GM19328 (cell line): Measurements from ENCODE around the gene IL15RA.
"Not testable (repeated sequence)": the region's sequence is repeated elsewhere in the genome, so short reads cannot be mapped to it uniquely, and the experiment has no call there.

Source experiments
- ATAC-seq: cut with Tn5 transposase; IDR thresholded peaks from one replicate; pipeline ENCODE4 v1.9.1; 2021; ENCODE audit warnings: mild to moderate bottlenecking, moderate library complexity; ENCODE audit not compliant: unreplicated experiment

The IL15RA gene

GRCh38 chr10:5951721-5952407, 25.5 kb downstream of the IL15RA start:
- ATAC-seq = no peak

DNA sequence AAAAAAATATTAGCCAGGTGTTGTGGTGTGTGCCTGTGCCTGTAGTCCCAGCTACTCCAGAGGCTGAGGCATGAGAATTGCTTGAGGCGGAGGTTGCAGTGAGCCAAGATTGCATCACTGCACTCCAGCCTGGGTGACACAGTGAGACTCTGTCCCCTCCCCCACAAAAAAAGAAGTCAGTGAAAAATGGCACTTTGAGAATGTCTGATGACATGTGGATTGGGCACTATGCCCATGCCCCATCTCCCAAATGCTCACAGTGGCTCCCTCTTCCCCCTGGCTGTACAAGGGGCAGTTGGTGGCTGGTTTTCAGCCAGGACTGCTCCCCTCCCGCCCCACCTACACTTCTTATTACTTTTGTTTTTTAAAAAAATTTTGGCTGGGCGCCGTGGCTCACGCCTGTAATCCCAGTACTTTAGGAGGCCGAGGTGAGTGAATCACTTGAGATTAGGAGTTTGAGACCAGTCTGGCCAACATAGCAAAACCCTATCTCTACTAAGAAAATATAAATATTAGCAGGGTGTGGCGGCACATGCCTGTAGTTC, 26.1 kb downstream of the IL15RA start:
- no peak for ATAC-seq

DNA sequence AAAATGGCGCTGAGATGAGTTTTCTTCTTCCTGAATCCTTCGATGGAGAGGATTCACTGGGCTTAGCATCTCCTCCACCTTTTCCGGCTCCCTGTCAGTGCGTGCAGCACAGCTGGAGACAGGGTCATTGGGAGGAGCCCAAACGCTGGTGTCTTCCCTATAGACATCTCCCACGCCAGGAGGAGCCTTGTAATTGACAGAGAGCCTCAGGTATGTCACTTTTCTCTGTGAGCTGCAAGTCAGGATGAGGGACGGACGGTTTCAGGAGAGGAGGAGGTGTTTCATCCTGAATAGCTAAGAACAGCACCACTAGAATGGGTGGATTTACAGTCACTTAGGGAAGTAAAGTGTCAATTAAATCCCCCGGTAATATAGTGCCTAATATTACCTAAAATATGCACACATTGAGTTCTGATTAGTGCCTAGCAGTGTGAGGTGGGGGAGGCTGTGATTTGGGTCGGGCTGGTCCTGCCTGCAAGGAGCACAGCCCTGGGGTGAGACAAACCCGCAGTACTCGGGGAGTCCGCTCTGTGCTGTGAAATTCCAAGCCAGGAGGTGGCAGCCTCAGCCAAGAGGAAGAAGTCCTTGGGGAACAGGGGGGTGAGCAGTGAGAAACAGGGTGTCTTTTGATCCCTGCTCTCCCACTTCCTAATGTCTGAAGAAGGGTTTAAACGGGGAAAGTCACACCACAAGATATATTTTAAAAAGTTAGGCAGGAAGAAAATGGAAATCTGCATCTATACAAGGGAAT, 28.2 kb downstream of the IL15RA start:
- ATAC-seq = no peak

- ATAC-seq = no peak
These were observed 29.1 kb downstream of the IL15RA start for GRCh38 chr10:5948208-5948585.

DNA sequence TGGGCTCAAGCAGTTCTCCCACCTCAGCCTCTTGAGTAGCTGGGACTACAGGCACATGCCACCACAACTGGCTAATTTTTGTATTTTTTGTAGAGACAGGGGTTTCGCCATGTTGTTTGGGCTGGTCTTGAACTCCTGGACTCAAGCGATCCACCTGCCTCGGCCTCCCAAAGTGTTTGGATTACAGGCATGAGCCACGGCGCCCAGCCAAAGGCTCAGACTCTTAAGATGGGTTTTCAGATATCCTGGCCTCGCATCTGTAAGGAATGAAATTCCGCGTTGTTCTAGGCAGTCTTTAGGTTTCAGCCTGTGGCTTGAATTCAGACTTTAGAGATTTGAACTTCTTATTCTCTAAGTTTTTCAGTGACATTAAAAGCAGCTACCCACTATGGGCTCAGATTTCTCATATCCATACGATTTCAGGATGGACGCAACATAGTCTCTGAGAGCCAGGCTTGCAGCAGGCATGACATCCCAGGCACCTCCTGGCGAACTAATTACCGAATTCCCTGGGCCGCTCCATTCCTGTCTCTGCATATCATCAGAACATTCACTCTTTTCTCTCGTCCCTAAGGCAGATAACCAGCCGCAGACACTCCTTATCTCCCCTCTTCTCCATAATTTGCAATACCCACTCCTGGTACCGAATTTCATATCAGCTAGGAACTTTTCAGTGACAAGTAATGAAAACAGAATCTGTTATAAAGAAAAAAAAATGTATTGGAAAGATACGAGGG, 29.7 kb downstream of the IL15RA start:
- no peak for ATAC-seq

DNA sequence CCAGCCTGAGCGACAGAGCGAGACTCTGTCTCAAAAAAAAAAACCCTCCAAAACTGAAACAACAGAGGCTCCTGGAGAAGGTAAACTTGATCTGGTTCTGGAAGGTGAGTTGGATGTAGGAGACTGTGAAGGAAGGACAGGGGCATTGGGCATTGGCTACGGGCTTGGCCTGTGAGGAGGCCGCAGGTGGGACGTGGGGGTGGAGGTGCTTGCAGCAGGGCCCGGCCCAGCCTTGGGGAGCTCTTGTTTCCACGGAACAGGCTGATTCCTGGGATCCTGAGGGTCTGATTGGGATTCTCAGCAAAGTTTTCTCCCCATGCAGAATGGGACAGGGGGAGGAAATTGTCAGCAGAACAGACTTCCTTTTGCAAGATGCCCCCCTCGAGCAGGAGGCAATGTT, 30.6 kb downstream of the IL15RA start:
- no peak for ATAC-seq

DNA sequence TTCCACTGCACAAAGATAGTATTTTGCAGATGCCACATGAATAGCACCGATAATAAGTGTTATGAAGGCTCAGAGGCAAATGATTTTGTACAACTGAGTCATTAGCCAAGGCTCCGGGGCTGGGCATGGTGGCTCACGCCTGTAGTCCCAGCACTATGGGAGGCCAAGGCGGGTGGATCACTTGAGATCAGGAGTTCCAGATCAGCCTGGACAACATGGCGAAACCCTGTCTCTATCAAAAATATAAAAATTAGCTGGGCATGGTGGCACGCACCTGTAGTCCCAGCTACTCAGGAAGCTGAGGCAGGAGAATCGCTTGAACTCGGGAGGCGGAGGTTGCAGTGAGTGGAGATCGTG, 30.9 kb downstream of the IL15RA start:
- not testable (repeated sequence) for ATAC-seq

- no peak for ATAC-seq
These were observed 31.6 kb downstream of the IL15RA start for GRCh38 chr10:5945561-5946418.

GRCh38 chr10:5945190-5945509, 32.2 kb downstream of the IL15RA start:
- ATAC-seq = no peak

- ATAC-seq = no peak
These were observed 32.8 kb downstream of the IL15RA start for GRCh38 chr10:5944389-5945189.

- no peak for ATAC-seq
These were observed 33.8 kb downstream of the IL15RA start for GRCh38 chr10:5943536-5943935.

- no peak for ATAC-seq
These were observed 34.9 kb downstream of the IL15RA start for GRCh38 chr10:5942474-5942873.

DNA sequence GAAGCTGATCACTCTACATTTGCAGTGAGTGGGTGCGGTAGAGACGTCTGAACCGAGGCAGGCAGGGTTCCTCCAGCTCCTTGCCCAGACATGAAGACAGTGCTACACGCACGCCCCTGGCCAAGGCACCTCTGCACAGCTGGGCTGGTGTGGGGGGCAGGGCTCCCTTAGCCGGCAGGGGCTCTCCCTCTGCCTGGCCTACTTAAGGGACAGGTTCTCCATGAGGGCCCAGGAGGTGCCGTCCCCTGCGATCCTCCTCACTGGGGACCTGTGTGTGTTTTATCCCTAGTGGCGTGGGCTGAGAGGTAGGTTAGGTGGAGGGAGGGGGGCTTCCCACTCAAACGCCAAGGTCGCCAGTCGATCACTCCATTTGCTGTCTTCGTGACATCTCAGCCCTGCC, 35.3 kb downstream of the IL15RA start:
- ATAC-seq = no peak

DNA sequence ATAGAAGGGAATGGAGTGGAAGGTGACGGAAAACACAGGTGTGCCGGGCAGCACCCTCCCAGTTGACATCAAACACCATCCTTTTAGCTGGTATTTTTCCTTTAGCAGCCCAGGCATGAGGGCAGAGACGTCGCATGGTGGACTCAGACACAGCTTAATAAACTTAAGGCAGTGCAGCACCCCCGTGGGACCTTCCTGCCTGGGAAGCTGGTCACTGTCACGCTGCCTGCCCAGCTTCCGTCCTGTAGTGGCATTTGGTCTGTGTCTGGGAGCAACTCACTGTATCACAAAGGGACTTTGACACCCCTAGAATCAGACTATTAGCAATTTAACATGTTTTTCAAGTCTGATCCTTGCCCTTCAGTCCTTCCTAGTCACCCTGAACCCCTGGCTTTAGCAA, 35.8 kb downstream of the IL15RA start:
- no peak for ATAC-seq

DNA sequence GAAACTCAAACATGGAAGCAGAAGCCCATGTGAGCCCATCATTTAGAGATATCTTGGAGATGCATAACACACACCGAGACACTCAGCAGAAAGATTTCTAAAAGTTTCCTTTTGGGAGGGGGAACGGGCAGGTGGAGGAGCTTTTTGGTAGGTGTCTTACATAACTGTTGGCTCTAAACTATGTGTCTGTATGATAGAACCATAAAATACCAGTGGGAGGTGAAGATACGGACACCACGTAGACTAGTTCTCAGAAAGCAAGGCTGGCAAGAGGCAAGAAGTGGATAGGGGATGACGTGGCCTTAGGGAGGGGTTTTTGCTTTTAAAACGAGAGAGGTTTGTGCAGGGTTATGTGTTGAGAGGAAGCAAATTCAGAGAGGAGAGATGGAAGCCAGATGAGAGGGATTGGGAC, 36.5 kb downstream of the IL15RA start:
- no peak for ATAC-seq

DNA sequence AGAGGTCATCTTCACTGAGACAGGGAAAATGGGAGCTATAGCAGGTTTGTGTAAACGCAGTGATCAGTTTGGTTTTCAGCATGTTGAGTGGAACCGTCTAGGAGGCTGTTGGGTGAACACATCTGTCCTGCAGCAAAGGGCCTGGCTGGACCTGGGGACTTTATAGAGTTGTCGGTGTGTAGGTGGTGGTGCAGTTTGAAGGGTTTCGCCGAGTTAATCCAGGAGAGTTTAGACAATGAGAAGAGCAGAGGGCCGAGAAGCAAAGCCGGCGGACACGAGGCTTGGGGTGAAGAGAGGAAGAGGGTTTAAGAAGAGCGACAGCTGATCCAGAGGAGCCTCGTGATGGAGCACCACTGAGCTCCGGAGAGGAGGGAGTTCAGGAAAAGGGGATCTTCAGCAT, 39.1 kb downstream of the IL15RA start:
- no peak for ATAC-seq

DNA sequence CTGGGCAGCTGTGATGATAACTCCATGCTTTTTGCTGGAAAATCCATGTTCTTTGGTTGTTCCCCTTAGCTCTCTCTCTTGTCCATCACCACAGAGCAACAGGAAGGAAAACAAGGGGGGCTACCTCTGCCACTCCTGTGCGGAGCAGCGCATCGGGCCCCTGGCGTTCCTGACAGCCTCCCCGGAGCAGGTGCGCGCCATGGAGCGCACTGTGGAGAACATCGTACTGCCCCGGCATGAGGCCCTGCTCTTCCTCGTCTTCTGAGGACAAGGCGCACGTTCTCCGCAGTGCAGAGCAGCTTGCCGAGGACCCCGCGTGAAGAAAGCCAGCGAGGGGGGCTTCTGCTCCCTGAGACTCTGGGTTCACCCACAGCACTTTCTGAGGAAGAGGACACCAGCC, 40.3 kb downstream of the IL15RA start:
- no peak for ATAC-seq

- no peak for ATAC-seq
These were observed 41.7 kb downstream of the IL15RA start for GRCh38 chr10:5935628-5936027.

- ATAC-seq = no peak
These were observed 43.3 kb downstream of the IL15RA start for GRCh38 chr10:5933909-5934546.

GRCh38 chr10:5932345-5932744, 45.0 kb downstream of the IL15RA start:
- no peak for ATAC-seq
